Neuron (in vitro differentiated cells): Measurements from ENCODE around the gene BTF3.
A peak's percentile ranks its signal among the peaks of the same experiment; 100 is the strongest.

Experiments used
- H2AFZ ChIP-seq: one replicate; pipeline ENCODE4 v1.6.1; 2013; ENCODE audit warnings: low read depth, mild to moderate bottlenecking, inconsistent platforms, low read length, moderate library complexity
- H3K27me3 ChIP-seq: one replicate; pipeline ENCODE4 v1.6.1; 2013; ENCODE audit warnings: low read length; ENCODE audit not compliant: insufficient read depth
- H3K36me3 ChIP-seq: one replicate; pipeline ENCODE4 v1.6.1; 2013; ENCODE audit warnings: low read length; ENCODE audit not compliant: insufficient read depth
- H3K4me1 ChIP-seq: one replicate; pipeline ENCODE4 v1.6.1; 2013; ENCODE audit warnings: low read length; ENCODE audit not compliant: insufficient read depth
- H3K4me3 ChIP-seq: 2 replicates; pipeline ENCODE4 v1.5.1; 2013; ENCODE audit warnings: mild to moderate bottlenecking, low read length, moderate library complexity
- H3K9me3 ChIP-seq: one replicate; pipeline ENCODE4 v1.6.1; 2013; ENCODE audit warnings: low read length

The BTF3 gene

DNA sequence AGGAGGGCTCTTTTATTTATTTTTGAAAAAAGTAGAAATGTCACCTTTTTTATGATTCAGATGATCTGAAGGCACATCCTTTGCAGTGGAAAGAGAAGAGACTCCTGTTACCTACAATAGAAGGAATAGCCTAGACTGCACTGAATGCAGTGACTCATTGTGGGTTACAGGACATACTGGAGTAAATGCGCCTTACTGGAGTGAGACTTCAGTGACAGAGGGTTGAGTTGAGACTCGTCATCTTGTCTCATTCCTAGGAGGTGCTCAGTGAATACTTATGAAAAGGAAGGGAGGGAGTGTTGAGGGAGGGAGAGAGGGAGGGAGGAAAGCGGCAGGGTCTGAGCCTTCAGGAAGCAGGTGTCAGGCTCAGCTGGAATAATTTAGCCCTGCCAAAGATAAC is 42.0 kb downstream of the BTF3 start:
- Histone ChIP-seq H3K9me3 (no peaks in the 10 kb centered on the region), H2AFZ (no peak overlapping the region), H3K4me1 (peaks cover 17% of the 10 kb centered on the region), H3K36me3 (no peaks in the 10 kb centered on the region), H3K4me3 (no peak overlapping the region), H3K27me3 (no peaks in the 10 kb centered on the region)

DNA sequence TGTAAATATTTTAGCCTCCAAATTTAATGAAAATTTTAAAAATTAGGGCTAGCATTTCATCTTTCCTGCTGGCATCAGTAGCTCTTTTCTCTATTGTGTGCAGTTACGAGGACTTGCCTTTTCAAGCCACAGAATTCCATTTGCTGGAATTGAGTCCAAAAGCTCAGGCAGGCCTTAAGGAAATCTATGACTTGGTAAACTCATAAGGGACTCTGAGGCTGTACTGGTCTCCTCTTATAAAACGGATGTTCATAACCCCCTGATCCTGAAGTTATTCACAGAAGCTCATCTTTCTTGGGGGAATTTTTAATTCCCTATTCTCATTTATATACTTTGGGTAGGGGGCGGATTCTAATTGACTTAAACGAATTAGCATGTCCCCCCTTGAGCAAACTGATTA is 43.8 kb downstream of the BTF3 start:
- Histone ChIP-seq H3K4me1 (peaks cover 17% of the 10 kb centered on the region), H3K9me3 (no peaks in the 10 kb centered on the region), H3K4me3 (no peak overlapping the region), H3K36me3 (no peaks in the 10 kb centered on the region), H2AFZ (peak overlapping the region; percentile 70), H3K27me3 (no peaks in the 10 kb centered on the region)

DNA sequence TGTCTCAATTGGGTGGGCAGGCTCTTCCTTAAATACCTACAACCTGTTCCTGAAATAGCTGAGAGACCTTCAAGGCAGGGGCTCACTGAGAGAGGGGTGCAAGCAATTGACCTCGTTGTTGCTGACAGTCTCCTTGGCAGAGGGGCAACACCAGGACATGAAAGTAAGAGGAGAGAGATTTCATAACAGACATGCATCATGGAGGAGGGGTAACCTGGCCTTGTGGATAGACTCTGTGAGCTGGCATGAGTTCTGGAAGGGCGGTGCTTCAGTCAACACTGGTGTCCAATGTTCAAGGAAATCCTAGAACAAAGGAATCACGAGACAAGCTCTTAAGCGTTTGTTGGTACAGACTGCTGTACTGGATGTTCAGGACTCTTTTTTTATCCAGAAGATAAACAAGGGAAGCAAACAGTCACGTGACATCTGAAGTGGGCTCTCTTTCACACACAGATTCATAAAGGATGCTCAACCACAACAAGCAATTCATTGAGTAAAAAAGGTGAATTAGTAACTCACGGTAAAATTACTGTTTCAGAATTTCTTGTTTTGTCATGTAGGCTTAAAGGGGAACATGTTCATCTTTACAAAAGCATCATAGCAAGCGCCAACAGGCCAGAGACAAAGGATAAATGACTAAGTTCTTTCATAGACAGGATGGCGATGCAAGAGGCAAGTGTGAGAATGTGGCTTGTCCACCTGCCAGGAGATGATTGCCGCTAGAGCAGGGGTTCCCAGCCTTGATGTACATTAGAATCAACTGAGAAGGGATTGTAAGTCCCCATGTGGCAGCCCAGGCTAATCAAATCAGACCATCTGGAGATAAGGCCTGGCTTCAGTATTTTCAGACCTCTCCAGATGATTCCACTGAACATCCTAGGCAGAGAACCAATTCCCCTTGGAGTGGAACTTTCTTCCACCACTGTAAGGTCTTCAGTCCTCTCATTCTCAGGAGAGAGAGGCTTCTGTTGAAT is 46.5 kb downstream of the BTF3 start:
- H3K4me1 ChIP-seq, result peaks cover 17% of the 10 kb centered on the region
- H3K36me3 ChIP-seq, result no peaks in the 10 kb centered on the region
- H3K27me3 ChIP-seq, result no peaks in the 10 kb centered on the region
- H2AFZ ChIP-seq, result no peak overlapping the region
- no peak overlapping the region for H3K4me3 ChIP-seq
- no peaks in the 10 kb centered on the region for H3K9me3 ChIP-seq

DNA sequence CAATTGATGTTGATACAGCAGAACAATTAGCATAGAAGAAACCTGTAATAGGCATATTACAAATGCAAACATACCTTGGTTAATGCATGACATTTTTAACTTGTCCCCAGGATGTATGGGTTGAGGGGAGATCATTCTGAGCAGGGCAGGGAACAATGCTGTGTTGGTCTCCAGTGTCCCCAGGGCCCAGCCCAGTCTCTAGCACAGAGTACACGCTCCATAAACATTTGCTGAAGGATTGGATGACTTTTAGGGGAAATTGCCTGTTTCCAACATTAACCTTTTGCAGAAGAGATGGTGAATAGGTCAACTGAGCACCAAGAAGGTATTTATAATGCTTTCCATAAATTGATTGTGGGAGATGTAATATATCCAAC is 47.1 kb downstream of the BTF3 start:
- Histone ChIP-seq H3K4me3 (no peak overlapping the region), H3K4me1 (peaks cover 16% of the 10 kb centered on the region), H3K27me3 (no peaks in the 10 kb centered on the region), H3K9me3 (no peaks in the 10 kb centered on the region), H3K36me3 (no peaks in the 10 kb centered on the region), H2AFZ (no peak overlapping the region)

DNA sequence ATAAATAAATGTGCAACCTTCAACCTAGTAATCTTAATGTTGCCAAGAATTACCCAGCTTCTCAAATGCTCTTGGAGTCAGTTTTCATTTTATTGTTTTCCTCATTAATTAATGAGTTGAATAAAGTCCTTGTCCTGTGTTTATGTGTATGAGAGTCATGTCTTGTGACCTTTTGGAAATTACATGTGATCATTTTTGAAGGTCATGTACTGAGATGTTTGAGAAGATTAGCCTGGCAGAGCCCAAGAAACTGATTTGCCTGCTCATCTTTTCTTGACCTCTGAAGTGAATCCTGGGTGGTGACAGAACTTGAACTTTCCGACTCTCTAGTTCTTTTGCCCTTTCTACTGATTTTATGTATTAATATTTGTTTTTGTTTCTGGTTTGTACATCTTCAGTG is 51.8 kb downstream of the BTF3 start:
- H2AFZ ChIP-seq, result no peak overlapping the region
- no peaks in the 10 kb centered on the region for H3K4me1 ChIP-seq
- no peaks in the 10 kb centered on the region for H3K9me3 ChIP-seq
- peaks cover 27% of the 10 kb centered on the region for H3K36me3 ChIP-seq
- H3K27me3 ChIP-seq, result no peaks in the 10 kb centered on the region
- H3K4me3 ChIP-seq, result no peak overlapping the region

DNA sequence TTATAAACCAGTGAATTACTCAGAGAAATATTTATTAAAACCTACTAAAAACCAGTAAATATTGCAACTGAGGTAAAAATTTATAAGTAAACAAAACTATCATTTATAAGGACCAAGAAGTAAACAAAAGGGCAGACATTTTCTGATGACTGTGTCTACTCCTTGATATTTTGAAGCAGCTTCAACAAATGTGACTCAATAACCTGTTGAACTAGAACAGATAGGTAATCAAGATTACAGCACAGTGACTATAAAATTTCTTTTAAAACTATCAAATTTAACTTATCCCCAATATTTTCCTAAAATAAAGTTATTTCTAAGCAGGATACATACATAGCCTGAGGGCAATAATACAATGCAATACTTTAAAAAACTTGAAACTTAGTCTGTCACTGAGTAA is 54.4 kb downstream of the BTF3 start:
- no peak overlapping the region for H3K4me3 ChIP-seq
- H3K27me3 ChIP-seq, result no peaks in the 10 kb centered on the region
- H3K36me3 ChIP-seq, result peaks cover 45% of the 10 kb centered on the region
- no peak overlapping the region for H2AFZ ChIP-seq
- no peaks in the 10 kb centered on the region for H3K9me3 ChIP-seq
- no peaks in the 10 kb centered on the region for H3K4me1 ChIP-seq
